Spleen (tissue), 11 donors: ENCODE measurements around the gene FYN. TPM values are rescaled to one million over a fixed set of nuclear protein-coding genes. Genes with fewer than 3 reads are reported as not detected.

Source experiments
- DNase-seq: peaks from one replicate; pipeline ENCODE4 v3.0.0-alpha.2; 2020
- H3K27ac ChIP-seq, 8 donors: fragments of 200-600 bp; sonication (generic) in 7 of 8; 1 replicate in 4 of 8; 2 replicates in 4 of 8; pipeline versions ENCODE4 v1.5.0 to v1.8.0; 2016 to 2021; ENCODE audit warnings: inconsistent platforms in 4 of 8, mild to moderate bottlenecking in 4 of 8, moderate library complexity in 1 of 8
- H3K27me3 ChIP-seq, 7 donors: fragments of 200-600 bp; sonication (generic) in 6 of 7; replicated peaks in 1 of 7; 1 replicate in 4 of 7; 2 replicates in 3 of 7; pipeline versions ENCODE4 v1.5.0 to v1.8.0; 2016 to 2021; ENCODE audit warnings: inconsistent platforms in 3 of 7, mild to moderate bottlenecking in 1 of 7
- H3K36me3 ChIP-seq, 6 donors: fragments of 200-600 bp; sonication (generic) in 5 of 6; 1 replicate in 4 of 6; 2 replicates in 2 of 6; pipeline versions ENCODE4 v1.5.0 to v1.8.0; 2016 to 2021; ENCODE audit warnings: inconsistent platforms in 2 of 6
- H3K4me1 ChIP-seq, 6 donors: fragments of 200-600 bp; sonication (generic) in 5 of 6; 1 replicate in 3 of 6; 2 replicates in 3 of 6; pipeline versions ENCODE4 v1.5.0 to v1.8.0; 2016 to 2021; ENCODE audit warnings: inconsistent platforms in 3 of 6
- H3K4me3 ChIP-seq, 8 donors: fragments of 200-600 bp; sonication (generic) in 7 of 8; 1 replicate in 4 of 8; 2 replicates in 4 of 8; pipeline versions ENCODE4 v1.5.0 to v1.8.0; 2016 to 2021; ENCODE audit warnings: inconsistent platforms in 4 of 8, mild to moderate bottlenecking in 4 of 8, moderate library complexity in 2 of 8
- H3K9me3 ChIP-seq, 8 donors: fragments of 200-600 bp; sonication (generic) in 7 of 8; 1 replicate in 4 of 8; 2 replicates in 4 of 8; pipeline versions ENCODE4 v1.5.0 to v1.8.0; 2016 to 2021; ENCODE audit warnings: inconsistent platforms in 4 of 8
- CTCF ChIP-seq, 11 experiments: fragments of 200-600 bp in 7 of 11; fragments of 450-650 bp in 4 of 11; sonication (generic) in 4 of 11; IDR thresholded peaks in 8 of 11; conservative IDR thresholded peaks in 3 of 11; 1 replicate in 7 of 11; 2 replicates in 4 of 11; pipeline versions ENCODE4 v1.4.0 to v1.8.0; 2016 to 2021; ENCODE audit warnings: antibody characterized with exemption in 11 of 11, inconsistent platforms in 4 of 11, mild to moderate bottlenecking in 1 of 11
- POLR2A ChIP-seq, 3 donors: fragments of 450-650 bp; IDR thresholded peaks; one replicate each; pipeline ENCODE4 v1.5.1; 2017; ENCODE audit warnings: antibody characterized with exemption in 3 of 3, mild to moderate bottlenecking in 1 of 3
- POLR2AphosphoS5 ChIP-seq, 3 donors: sonication (generic); formaldehyde crosslinking; IDR thresholded peaks; one replicate each; pipeline ENCODE4 v1.5.1; 2017; ENCODE audit warnings: antibody characterized with exemption in 3 of 3
- WGBS, 5 donors: extraction: QIAGEN DNeasy Blood & Tissue Kit in 3 of 5; methylation state at CpG; one replicate each; pipeline versions ENCODE4 v1.1.5 to v1.1.7; 2013 to 2018; 5-methylcytosine and 5-hydroxymethylcytosine counted together
- intact Hi-C: fragments of 100-400 bp; cut with DNase I; formaldehyde crosslinking; loops from one replicate; pipeline ENCODE4 v1.15.0; 2023; ENCODE audit warnings: low total_unique reads
- polyA plus RNA-seq, 3 donors: library from polyadenylated mRNA; stranded (reverse); fragments of 200-250 nt; gene quantifications; one replicate each; pipeline ENCODE4 v1.2.1, GENCODE V29; 2013
- total RNA-seq, 7 donors: library from RNA; depleted of rRNA in 3 of 7; stranded (reverse); fragments of >200 nt in 3 of 7; fragmentation: NEBNext Ultra II Directional in 4 of 7; extraction: Animal tissue kit (Norgen Biotek cat#: 25700) in 4 of 7; gene quantifications; one replicate each; pipeline versions ENCODE4 v1.1.0 to v1.2.1, GENCODE V29; 2016 to 2021
- donor health status: healthy with polysubstance abuse.
- donor health status: DM: no; HTN: no; CAD: no; lungs with moderate emphysema.
- donor health status: DM: no; HTN: no; CAD: no.
- donor health status: Bipolar disorder and iron deficiency.
- donor health status: healthy.
- donor health status: DM: no; HTN: no; CAD: no.
- donor health status: DM: yes; HTN: yes; CAD: no.

FYN gene
- total and polyA plus RNA-seq, 10 donors: 56.6 to 409 (median 205) TPM

- no peak for DNase-seq
- H3K27ac ChIP-seq: peak overlapping the region in 5 of 8 donors; percentile 12 to 75 (median 60)
- no peaks in the 10 kb centered on the region for H3K27me3 ChIP-seq
- peaks cover 7 to 100% (median 66%) of the 10 kb centered on the region in 6 donors for H3K4me1 ChIP-seq
- H3K4me3 ChIP-seq: no peak overlapping the region
- intact Hi-C loops: no loop called here
- H3K9me3 ChIP-seq: peaks cover 0 to 12% (median 9%) of the 10 kb centered on the region in 8 donors
- TF ChIP-seq CTCF (IDR thresholded peaks at IDR 0.05 in 8 of 11, conservative IDR thresholded peaks at IDR 0.05 in 3 of 11) (no peak), POLR2A (IDR thresholded peaks at IDR 0.05) (no peak), POLR2AphosphoS5 (IDR thresholded peaks at IDR 0.05) (peak in 1 of 3 donors; percentile 36)
- 67 to 86% (median 76%) methylated on average over 11 of the region's 11 CpGs for WGBS, 5 donors
- H3K36me3 ChIP-seq: peaks cover 0 to 29% (median 0%) of the 10 kb centered on the region in 6 donors
Measured at GRCh38 chr6:111730864-111731263, 142.4 kb downstream of the FYN start.

GRCh38 chr6:111727802-111728201 lies 145.4 kb downstream of the FYN start:
- no peak for DNase-seq
- peak overlapping the region in 1 of 8 donors; percentile 1 for H3K27ac ChIP-seq
- peaks cover 24 to 100% (median 65%) of the 10 kb centered on the region in 6 donors for H3K4me1 ChIP-seq
- peaks cover 0 to 22% (median 0%) of the 10 kb centered on the region in 6 donors for H3K36me3 ChIP-seq
- WGBS, 5 donors: 89 to 95% (median 93%) methylated on average over 3 of the region's 3 CpGs
- H3K27me3 ChIP-seq: no peaks in the 10 kb centered on the region
- no peak for TF ChIP-seq POLR2AphosphoS5 (IDR thresholded peaks at IDR 0.05)
- TF ChIP-seq CTCF (IDR thresholded peaks at IDR 0.05 in 8 of 11, conservative IDR thresholded peaks at IDR 0.05 in 3 of 11): peak in 4 of 11 experiments; percentile 4 to 35 (median 15)
- TF ChIP-seq POLR2A (IDR thresholded peaks at IDR 0.05): no peak
- intact Hi-C loops: loop anchor here (10.0 kb wide), 1 partner anchor 147 kb away; the partner anchor contains the start of gene FYN
- no peak overlapping the region for H3K4me3 ChIP-seq
- peaks cover 0 to 9% (median 7%) of the 10 kb centered on the region in 8 donors for H3K9me3 ChIP-seq

- no peaks in the 10 kb centered on the region for H3K27me3 ChIP-seq
- H3K4me1 ChIP-seq: peaks cover 26 to 100% (median 65%) of the 10 kb centered on the region in 6 donors
- no peak overlapping the region for H3K27ac ChIP-seq
- no peak for TF ChIP-seq CTCF (IDR thresholded peaks at IDR 0.05 in 8 of 11, conservative IDR thresholded peaks at IDR 0.05 in 3 of 11)
- TF ChIP-seq POLR2A (IDR thresholded peaks at IDR 0.05): no peak
- peaks cover 0 to 15% (median 0%) of the 10 kb centered on the region in 6 donors for H3K36me3 ChIP-seq
- peaks cover 0 to 2% (median 0%) of the 10 kb centered on the region in 8 donors for H3K9me3 ChIP-seq
- intact Hi-C loops: loop anchor here (10.0 kb wide), 1 partner anchor 148 kb away; the partner anchor contains the start of gene FYN
- DNase-seq: no peak
- H3K4me3 ChIP-seq: no peak overlapping the region
- 96 to 97% (median 96%) methylated on average over 5 of the region's 5 CpGs for WGBS, 5 donors
Measured at GRCh38 chr6:111727041-111727440, 146.2 kb downstream of the FYN start.

- no peak for DNase-seq
- Histone ChIP-seq H3K4me1 (peaks cover 26 to 100% (median 64%) of the 10 kb centered on the region in 6 donors), H3K27me3 (no peaks in the 10 kb centered on the region), H3K9me3 (no peaks in the 10 kb centered on the region), H3K4me3 (no peak overlapping the region), H3K27ac (peak overlapping the region in 7 of 8 donors; percentile 7 to 73 (median 54)), H3K36me3 (peaks cover 0 to 19% (median 0%) of the 10 kb centered on the region in 6 donors)
- intact Hi-C loops: loop anchor here (10.0 kb wide), 1 partner anchor 149 kb away; the partner anchor contains the start of gene FYN
- no peak for TF ChIP-seq CTCF (IDR thresholded peaks at IDR 0.05 in 8 of 11, conservative IDR thresholded peaks at IDR 0.05 in 3 of 11)
- TF ChIP-seq POLR2AphosphoS5 (IDR thresholded peaks at IDR 0.05): no peak
- no peak for TF ChIP-seq POLR2A (IDR thresholded peaks at IDR 0.05)
- 90 to 98% (median 93%) methylated on average over 7 of the region's 7 CpGs for WGBS, 5 donors
Measured at GRCh38 chr6:111725446-111726112, 147.7 kb downstream of the FYN start.
